Measurements from ENCODE around the gene PSME2. TPM values are rescaled to one million over a fixed set of nuclear protein-coding genes. Genes with fewer than 3 reads are reported as not detected.

The PSME2 gene
- total RNA-seq, 4 donors from 2014 or later: 13.7 to 53.2 (median 21.5) TPM

DNA sequence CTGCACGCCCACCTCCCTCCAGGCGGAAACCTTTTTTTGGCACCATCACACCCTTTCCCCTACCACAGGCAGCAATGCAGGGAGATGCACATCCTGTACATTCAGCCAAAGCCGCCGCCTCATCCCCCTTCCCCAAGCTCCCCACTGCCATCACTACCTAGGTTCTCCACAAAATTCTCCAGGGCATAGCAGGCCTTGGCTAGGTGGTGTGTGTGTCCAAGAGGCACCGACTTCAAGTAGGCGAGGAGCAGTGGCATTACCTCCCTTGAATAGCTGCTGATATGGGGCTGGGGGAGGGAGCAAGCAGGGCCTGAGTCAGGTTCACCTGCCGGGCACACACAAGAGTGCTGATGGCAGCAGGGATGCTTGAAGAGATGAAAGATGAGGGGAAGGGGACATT lies 38.6 kb upstream of the PSME2 start:
- peaks cover 0 to 71% of the 10 kb centered on the region in 2 donors for H3K36me3 ChIP-seq
- no peaks in the 10 kb centered on the region for H3K27me3 ChIP-seq
- no peak overlapping the region for H3K4me3 ChIP-seq
- no peaks in the 10 kb centered on the region for H3K9me3 ChIP-seq
- TF ChIP-seq CTCF (IDR thresholded peaks at IDR 0.05 in 4 of 5, conservative IDR thresholded peaks at IDR 0.05 in 1 of 5) (no peak), POLR2A (IDR thresholded peaks at IDR 0.05) (no peak)
- in situ Hi-C loops (cut with MboI; ENCODE audit: low sequenced_read_pairs in 4 of 4): no loop called here
- H3K4me1 ChIP-seq: peaks cover 15 to 19% of the 10 kb centered on the region in 2 donors
- DNase-seq (no peak), ATAC-seq (no peak)
- H3K27ac ChIP-seq: no peak overlapping the region
- intact Hi-C loops (cut with DNase I; ENCODE audit: low total_unique reads): no loop called here

DNA sequence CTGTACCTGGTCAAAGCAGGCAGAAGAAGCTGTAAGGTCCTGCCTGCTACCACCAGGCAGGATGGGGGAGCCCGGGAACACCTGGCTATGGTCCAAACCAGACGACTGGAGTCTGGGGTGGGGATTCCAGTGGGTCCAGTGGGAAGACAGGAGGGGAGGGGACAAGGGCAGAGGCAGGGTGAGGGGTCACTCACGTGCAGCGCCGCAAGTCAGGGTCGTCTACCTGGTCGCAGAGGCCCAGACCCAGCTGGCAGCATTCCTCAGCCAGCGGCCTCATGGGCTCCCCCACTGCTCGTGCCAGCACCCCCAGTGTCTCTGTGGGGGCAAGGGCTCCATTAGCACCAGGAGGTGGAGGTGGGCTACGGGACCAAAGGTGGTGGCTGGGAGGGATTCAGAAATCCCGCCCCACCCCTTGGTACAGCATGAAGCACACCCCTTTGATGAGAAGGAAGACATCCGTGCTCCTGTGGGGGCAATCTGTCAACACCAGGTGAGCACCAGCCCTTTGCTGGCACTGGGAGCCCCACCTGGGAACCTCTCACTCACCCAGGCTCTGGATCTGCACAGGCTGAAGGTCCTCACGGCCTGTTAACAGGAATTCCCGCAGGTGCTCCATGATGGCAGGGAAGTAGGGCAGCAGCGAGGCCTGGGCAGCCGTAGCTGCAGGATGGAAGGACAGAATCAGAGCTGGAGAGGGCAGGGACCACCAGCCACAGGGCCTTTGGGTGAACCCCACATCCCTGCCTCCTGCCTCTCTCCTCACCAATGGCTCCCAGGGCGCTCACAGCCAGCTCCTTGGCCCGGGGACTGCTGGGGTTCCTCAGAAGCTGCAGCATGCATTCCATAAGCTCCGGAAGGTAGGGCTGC lies 37.9 kb upstream of the PSME2 start:
- ATAC-seq (no peak), DNase-seq (no peak)
- H3K36me3 ChIP-seq: peaks cover 0 to 77% of the 10 kb centered on the region in 2 donors
- intact Hi-C loops (cut with DNase I; ENCODE audit: low total_unique reads): no loop called here
- no peak overlapping the region for H3K27ac ChIP-seq
- H3K4me1 ChIP-seq: peaks cover 22 to 26% of the 10 kb centered on the region in 2 donors
- in situ Hi-C loops (cut with MboI; ENCODE audit: low sequenced_read_pairs in 4 of 4): no loop called here
- H3K4me3 ChIP-seq: no peak overlapping the region
- TF ChIP-seq POLR2A (IDR thresholded peaks at IDR 0.05) (no peak), CTCF (IDR thresholded peaks at IDR 0.05 in 4 of 5, conservative IDR thresholded peaks at IDR 0.05 in 1 of 5) (no peak)
- H3K9me3 ChIP-seq: no peaks in the 10 kb centered on the region
- H3K27me3 ChIP-seq: no peaks in the 10 kb centered on the region

- Histone ChIP-seq H3K9me3 (no peaks in the 10 kb centered on the region), H3K36me3 (peaks cover 0 to 83% of the 10 kb centered on the region in 2 donors), H3K27ac (no peak overlapping the region), H3K27me3 (no peaks in the 10 kb centered on the region), H3K4me3 (no peak overlapping the region), H3K4me1 (peaks cover 20 to 24% of the 10 kb centered on the region in 2 donors)
- ATAC-seq (no peak), DNase-seq (no peak)
- intact Hi-C loops (cut with DNase I; ENCODE audit: low total_unique reads) (no loop called here), in situ Hi-C loops (cut with MboI; ENCODE audit: low sequenced_read_pairs in 4 of 4) (no loop called here)
- TF ChIP-seq CTCF (IDR thresholded peaks at IDR 0.05 in 4 of 5, conservative IDR thresholded peaks at IDR 0.05 in 1 of 5): no peak
- no peak for TF ChIP-seq POLR2A (IDR thresholded peaks at IDR 0.05)
Measured at GRCh38 chr14:24183014-24183481, 36.6 kb upstream of the PSME2 start.

DNA sequence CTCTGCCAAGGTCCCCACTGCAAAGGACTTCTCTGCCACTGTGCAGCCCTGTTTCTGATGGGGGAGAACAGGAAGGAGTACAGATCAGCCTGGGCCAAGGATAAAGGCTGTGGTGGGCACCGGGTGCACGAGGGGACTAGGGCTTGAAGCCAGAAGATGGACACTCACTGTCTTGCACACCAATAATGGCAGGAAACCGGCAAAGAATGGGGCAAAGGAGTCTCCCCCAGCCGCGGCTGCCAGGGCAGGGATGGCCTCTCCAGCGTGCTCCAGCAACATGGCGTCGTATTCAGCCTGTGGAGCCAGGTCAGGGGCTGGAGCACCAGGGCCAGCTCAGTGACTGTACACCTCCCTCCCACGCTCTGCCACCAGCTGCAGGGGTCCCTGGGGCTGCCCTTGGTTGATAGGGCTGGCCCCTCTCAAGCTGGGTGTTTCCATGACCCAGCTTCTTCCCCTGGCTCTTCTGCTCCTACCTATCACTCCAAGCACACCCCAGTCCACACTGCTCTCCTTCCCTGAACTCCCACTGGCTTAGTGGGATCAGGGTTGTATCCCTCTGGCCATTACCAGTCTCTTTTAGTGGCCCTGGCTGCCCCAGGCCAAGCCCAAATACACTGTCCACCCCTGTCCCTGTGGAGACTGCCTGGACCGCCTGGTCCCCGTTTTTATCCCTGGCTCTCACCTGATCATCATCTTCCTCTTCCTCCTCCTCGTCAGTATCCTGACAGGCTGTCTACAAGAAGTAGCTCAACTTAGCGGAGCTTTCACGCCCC lies 35.9 kb upstream of the PSME2 start:
- no peak for TF ChIP-seq POLR2A (IDR thresholded peaks at IDR 0.05)
- no peak for TF ChIP-seq CTCF (IDR thresholded peaks at IDR 0.05 in 4 of 5, conservative IDR thresholded peaks at IDR 0.05 in 1 of 5)
- intact Hi-C loops (cut with DNase I; ENCODE audit: low total_unique reads): no loop called here
- ATAC-seq: no peak
- in situ Hi-C loops (cut with MboI; ENCODE audit: low sequenced_read_pairs in 4 of 4): no loop called here
- H3K27me3 ChIP-seq: no peaks in the 10 kb centered on the region
- no peak overlapping the region for H3K4me3 ChIP-seq
- H3K9me3 ChIP-seq: no peaks in the 10 kb centered on the region
- H3K27ac ChIP-seq: no peak overlapping the region
- peaks cover 0 to 86% of the 10 kb centered on the region in 2 donors for H3K36me3 ChIP-seq
- peaks cover 13 to 17% of the 10 kb centered on the region in 2 donors for H3K4me1 ChIP-seq
- no peak for DNase-seq

All from gastrocnemius medialis (tissue), 4 donors.